GM12872 (cell line): ENCODE results near the gene POLR3A.

Source experiments
- CTCF ChIP-seq: IDR thresholded peaks from 3 replicates; pipeline ENCODE4 v1.5.1; 2011; ENCODE audit warnings: low read depth, mild to moderate bottlenecking, low read length, moderate library complexity; ENCODE audit not compliant: insufficient read depth

The POLR3A gene

DNA sequence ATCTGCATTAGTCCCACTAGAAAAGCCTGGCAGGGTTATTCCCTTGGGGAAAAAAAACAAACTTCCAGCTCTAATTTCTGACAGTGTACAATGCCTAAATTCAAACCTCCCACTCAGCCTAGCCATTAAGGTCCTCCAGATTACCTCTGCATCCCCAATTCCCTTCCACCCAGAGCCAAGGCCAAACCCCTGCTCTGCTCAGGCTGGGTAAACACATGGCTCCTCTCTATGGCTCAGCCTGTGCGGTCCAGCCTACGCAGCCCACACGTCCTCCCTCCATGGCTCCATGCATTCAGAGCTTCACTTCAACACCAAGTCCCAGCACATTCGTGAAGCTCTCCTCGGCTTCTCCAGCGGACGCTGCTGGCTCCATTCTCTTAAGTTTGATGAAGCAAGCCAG is 107.9 kb downstream of the POLR3A start:
- no peak for TF ChIP-seq CTCF

- no peak for TF ChIP-seq CTCF
These were observed 108.8 kb downstream of the POLR3A start for GRCh38 chr10:77920495-77920894.

- no peak for TF ChIP-seq CTCF
These were observed 109.6 kb downstream of the POLR3A start for GRCh38 chr10:77919713-77920108.
